ENCODE measurements around the gene CLCN7. TPM values are rescaled to one million over a fixed set of nuclear protein-coding genes. Genes with fewer than 3 reads are reported as not detected.
"Not testable (repeated sequence)": the region's sequence is repeated elsewhere in the genome, so short reads cannot be mapped to it uniquely, and the experiment has no call there.

Gene CLCN7
- total RNA-seq, 1 donor, result 134 TPM

DNA sequence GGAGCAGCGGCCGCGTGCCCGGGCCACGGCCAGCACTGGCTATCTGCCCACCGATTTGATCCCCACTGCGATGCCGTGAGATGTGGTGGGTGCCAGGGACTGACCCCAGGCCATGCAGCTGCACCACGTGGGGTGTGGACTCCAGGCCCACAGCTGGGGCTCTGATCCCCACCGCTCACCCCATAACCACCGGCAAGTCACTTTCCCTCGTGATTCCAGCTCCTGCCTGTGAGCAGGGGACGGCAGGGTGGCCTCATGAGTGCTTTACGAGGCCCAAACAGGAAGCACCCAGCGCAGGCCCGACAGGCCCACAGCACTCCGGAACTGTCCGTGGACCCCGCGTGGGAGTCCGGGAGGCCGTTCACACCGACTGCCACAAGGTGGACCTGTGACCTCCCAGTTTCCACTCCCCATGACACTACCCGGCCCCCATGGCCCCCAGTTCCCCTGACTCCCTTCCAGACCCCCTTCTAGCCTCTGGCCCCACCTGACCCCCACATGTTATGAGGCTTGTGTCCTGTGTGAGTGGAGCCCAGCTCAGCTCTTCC, 13.3 kb upstream of the CLCN7 start:
- no peak for DNase-seq (ENCODE audit: low read depth in 2 of 3, low spot score in 2 of 3)

GRCh38 chr16:1487395-1488053, 12.7 kb upstream of the CLCN7 start:
- DNase-seq (ENCODE audit: low read depth in 2 of 3, low spot score in 2 of 3), result no peak

DNA sequence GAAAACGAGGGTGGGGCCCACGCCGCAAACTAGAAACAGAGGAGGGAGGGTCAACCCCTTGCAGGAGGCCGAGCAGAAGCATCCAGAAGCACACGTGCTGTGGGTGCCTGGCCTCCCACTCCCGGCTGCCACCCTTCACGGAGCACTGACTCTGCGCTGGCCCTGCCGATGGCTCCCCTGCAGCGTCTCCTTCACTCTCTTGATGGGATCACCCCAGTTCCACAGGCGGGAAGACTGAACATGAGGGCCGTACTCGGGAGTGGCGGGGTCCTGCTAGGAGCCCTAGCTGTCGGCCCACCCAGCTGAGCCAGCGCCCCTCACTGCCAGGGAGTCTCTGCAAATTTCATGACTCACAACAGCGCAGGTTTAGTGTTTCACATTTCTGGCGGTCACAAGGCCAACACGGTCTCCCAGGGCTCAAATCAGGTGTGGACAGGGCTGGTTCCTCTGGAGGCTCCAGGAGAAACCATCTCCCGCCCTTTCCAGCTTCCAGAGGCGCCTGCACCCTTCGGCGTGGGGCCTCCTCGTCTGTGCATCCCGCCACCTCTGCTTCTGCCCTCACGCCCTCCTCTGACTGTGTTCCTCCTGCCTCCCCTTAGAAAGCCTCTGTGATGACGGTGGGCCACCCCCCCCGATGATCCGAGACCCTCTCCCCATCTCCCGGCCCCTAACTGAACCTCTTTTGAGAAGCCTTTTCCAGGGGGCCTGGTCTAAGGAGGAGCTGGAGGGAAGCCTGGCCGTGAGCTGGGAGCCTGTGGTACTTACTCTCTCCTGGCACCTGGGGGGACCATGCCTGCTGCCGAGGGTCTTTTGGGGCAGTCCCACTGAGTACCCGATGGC, 11.9 kb upstream of the CLCN7 start:
- no peak for DNase-seq (ENCODE audit: low read depth in 2 of 3, low spot score in 2 of 3)

DNA sequence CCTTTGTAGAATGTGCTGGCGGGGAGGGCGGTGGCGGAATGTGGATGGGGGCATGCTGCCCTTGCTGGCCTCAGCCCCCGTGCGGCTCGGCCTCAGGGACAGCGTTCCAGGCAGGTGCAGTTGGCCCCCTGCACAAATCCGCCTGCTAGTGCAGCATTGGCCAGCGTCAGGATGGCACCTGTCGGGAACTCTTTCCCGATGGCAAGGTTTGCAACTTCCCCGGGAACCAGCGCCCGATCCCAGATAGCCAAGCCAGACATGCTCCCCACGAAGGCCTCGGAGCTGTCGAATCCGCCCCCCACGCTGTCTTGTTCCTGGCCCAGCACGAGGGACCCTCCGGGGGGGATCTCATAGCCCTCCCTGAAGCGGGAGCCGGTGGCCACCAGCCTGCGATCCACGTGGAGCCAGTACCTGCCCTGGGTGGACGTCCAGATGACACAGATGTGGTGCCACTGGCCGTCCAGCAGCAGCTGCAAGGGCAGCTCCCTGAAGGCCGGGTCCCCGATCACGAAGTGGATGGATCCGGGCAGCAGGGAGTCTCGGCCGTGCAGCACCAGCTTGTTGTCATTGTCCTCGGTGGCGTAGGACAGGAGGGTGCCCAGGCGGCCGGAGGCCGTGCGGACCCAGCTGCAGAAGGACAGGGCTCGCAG, 11.1 kb upstream of the CLCN7 start:
- DNase-seq (ENCODE audit: low read depth in 2 of 3, low spot score in 2 of 3), result no peak

DNA sequence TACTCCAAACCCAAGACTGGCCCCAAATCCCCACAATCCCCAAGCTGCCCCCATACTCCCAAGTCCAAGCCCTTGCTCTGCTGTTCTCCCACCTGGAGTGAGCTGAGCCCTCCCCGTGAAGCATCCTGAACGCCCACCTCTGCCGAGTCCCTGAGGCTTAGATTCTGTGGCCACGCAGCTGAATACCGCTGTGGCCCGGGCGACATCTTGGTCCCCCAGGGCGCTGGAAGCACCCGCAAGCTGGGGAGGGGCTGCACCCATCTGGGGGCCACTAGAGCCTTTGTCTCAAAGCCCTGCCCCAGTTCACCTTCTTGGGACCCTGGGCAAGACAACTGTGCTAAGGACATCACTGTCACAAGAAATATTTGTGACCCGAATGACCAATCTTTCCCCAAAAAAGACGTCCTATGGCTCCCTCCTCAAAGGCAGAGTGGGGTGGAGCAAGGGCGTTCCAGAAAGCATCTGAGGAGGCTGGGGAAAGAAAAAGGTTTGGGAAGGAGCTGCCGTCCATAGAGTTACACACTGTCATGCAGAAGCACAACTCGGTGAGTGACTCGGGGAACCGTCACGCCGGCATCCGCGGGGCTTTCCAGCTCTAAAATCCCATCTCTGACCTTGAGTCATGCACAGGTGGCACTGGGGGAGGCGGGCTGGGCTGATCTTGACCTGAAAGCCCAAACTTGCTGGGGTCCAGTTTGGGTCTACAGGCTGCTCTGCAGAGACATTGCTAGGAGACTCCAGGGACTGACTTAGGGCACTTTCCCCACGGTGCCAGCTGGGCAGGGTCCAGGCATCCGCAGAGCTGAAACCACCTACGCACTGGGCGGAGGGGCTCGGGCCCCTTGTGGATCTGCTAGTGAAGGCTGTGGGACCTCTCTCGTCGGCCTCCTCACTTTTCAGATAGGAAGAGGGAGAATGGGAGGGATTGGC, 7.3 kb upstream of the CLCN7 start:
- no peak for DNase-seq (ENCODE audit: low read depth in 2 of 3, low spot score in 2 of 3)

GRCh38 chr16:1478937-1479336, 4.1 kb upstream of the CLCN7 start:
- DNase-seq (ENCODE audit: low read depth in 2 of 3, low spot score in 2 of 3), result not testable (repeated sequence)

DNA sequence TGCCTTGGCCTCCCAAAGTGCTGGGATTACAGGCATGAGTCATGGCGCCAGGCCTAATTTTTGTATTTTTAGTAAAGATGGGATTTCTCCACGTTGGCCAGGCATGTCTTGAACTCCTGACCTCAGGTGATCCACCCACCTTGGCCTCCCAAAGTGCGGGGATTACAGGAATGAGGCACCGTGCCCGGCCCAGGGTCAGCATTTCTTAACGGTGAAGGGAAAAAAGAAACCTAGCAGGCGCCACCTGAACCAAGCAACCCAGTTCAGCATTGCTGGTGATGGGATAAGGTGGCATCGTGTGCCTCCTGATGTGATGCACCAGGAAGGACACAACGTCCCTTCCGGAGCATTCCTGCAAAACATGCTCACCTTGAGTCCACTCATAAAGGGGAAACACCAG, 2.2 kb upstream of the CLCN7 start:
- DNase-seq (ENCODE audit: low read depth in 2 of 3, low spot score in 2 of 3), result no peak

DNA sequence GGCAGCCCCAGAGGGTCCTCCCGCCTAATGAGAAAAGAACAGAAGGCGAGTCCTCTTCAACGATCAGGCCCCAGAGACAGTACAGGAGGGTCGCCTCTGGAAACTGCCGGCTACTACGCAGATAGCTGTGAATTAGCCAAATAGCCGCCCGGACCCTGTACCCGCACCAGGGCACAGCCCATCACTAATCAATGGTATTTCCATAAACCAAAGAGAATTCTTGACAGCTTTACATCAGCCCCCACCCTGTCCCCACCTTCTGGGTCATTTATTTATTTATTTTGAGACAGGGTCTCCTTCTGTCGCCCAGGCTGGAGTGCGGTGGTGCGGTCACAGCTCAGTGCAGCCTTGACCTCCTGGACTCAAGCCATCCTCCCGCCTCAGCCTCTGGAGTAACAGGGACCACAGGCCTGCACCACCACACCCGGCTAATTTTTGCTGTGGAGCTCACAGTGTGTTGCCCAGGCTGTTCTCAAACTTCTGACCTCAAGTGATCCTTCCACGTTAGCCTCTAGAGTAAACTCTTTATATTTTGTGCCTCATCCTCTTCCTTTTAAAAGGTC, 805 bp upstream of the CLCN7 start:
- DNase-seq (ENCODE audit: low read depth in 2 of 3, low spot score in 2 of 3), result no peak

- no peak for DNase-seq (ENCODE audit: low read depth in 2 of 3, low spot score in 2 of 3)
These were observed 589 bp downstream of the CLCN7 start for GRCh38 chr16:1474082-1474795.

DNA sequence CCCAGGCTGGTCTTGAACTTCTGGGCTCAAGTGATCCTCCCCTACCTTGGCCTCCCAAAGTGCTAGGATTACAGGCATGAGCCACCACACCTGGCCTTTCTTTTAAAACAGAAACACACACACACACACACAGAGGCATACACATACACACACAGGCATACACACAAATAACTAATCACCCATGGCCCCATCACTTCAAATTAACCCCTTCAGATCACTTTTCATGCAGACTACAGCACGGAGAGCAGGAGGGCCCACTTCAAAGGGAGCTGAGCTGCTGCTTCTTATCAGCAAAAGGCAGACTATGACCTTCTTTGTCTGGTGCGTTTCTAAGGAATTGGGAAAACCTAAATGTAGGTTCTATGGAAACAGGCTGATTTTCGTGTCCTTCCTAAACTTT, 1.9 kb downstream of the CLCN7 start:
- no peak for DNase-seq (ENCODE audit: low read depth in 2 of 3, low spot score in 2 of 3)

GRCh38 chr16:1471569-1472194, 3.1 kb downstream of the CLCN7 start:
- peak in 1 of 3 donors; percentile 55 for DNase-seq (ENCODE audit: low read depth in 2 of 3, low spot score in 2 of 3)

DNA sequence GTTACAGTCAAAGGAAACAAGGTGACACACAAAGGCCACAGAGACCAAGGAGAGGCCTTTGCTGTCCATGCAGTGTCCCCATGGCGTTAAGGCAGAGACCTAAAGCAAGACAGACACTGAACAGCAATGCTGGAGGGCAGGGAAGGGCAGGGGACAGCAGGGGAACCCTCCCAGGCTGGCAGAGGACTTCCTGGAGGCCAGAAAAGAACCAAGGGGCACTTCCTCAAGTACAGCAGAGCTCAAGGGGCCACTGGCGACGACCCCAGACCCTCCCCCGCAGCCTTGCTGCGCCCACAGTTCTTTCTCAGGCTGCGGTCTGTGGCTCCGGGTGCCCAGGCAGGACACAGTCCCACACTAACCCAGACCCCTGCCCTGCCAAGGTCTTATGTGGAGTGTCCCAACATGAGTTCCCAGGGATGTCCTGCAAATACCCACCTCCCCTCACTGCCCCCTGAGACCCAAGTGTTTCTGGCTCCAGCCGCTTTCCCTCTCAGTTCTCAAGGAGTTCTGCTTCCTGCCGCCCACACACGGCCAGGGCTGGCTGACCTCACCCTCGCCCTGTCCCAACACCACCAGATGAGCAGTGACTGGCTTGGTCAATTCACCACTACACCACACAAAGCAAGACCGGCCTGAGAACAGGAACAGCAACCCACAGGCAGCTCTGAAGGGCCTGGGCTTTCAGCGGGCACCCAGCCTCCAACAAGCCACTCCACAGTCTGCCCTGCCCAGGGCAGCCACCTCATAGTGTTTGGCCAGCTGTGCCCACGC, 4.2 kb downstream of the CLCN7 start:
- DNase-seq (ENCODE audit: low read depth in 2 of 3, low spot score in 2 of 3), result no peak

DNA sequence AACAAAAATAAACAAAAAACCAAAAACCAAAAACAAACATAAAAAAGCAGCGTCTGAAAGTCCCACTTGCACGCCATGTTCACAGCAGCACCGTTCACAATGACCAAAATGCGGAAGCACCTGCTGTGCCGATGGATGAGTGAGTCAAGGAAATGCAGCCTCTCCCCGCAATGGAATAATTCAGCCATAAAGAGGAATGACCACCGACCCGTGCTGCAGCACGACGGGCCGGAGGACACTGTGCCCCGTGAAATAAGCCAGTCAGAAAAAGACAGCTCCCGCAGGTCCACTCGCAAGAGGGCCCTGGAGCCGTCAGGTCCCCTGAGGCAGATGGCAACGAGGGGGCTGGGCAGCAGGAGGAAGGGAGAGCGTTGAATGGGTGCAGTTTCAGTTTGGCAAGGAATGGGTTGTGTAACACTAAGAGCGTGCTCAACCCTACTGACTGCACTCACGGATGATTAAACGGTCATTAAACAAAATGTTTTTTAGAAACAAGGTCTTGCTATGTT, 5.1 kb downstream of the CLCN7 start:
- DNase-seq (ENCODE audit: low read depth in 2 of 3, low spot score in 2 of 3), result peak in 1 of 3 donors; percentile 65

DNA sequence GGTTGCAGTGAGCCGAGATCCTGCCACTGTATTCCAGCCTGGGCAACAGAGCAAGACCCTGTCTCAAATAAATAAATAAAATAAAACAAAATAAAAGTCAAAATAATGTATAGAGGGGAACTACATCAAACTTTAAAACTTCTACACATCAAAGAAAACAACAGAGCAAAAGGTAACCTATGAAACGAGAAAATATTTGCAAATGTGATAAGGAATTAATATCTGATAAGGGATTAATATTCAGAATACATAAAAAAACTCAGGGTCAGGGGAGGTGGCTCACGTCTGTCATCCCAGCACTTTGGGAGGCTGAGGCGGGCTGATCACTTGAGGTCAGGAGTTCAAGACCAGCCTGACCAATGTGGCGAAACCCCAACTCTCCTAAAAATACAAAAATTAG, 5.7 kb downstream of the CLCN7 start:
- not testable (repeated sequence) for DNase-seq (ENCODE audit: low read depth in 2 of 3, low spot score in 2 of 3)

GRCh38 chr16:1468426-1468810, 6.4 kb downstream of the CLCN7 start:
- no peak for DNase-seq (ENCODE audit: low read depth in 2 of 3, low spot score in 2 of 3)

DNA sequence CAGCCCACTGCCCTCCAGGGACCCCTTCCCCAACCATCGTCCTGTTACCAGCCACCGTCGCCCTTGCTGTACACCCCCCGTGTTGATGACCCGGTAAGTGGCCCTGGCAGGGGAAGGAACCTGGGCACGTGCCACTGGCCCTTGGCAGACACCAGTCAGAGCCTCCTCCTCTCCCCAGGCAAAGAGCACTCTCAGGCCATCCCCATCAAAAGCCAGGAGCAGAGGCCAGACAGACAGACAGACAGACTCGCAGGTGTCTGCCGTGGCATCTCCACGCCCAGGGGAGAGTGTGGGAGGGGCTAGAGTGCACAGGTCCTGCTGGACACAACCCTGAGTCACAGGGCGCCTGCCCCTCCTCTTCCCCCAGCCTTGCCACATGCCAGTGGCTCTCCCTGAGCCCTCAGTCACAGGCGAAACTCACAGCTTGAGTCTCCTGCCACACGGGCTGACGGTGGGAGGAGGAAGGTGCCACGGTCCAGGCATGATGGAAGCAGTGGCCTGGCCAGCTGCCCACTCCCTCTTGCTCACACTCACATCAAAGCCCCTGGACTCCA, 7.8 kb downstream of the CLCN7 start:
- no peak for DNase-seq (ENCODE audit: low read depth in 2 of 3, low spot score in 2 of 3)

DNA sequence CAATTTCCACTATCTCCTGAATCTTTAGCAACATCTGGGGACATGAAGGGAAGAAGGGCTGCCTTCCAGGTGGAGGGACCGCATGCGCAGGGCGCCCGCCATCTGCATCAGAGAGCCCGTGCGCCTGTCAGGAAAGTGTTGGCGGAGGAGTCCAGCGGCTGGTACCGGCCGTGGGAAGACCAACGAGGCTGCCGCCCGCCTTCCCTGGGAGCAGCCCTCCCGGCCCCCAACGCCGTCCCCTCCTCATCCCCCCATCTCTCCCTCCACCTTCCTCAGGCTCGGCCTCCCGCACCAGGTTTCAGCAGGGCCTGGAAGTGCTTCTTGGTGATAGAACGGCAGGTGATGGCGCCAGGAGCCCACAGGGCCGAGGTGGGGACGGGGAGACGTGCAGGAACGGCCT, 8.8 kb downstream of the CLCN7 start:
- DNase-seq (ENCODE audit: low read depth in 2 of 3, low spot score in 2 of 3), result no peak

DNA sequence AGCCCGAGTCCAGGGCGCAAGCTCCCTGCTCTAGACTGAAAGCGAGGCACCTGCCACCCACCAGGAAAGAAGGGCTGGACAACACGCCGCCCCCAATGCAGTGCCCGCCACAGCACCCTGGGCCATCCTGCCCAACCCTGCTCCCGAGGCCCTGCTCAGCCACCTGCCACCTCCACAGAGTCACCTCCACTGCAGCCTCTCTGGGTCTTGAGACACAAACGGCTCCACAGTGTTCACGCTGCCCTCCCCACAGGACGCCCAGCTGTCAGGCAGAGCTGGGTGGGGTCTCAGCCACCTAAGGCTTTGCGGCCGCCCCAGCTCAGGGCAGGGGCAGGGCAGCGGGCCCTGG, 9.3 kb downstream of the CLCN7 start:
- DNase-seq (ENCODE audit: low read depth in 2 of 3, low spot score in 2 of 3), result no peak
